Stimulated activated naive CD8-positive, alpha-beta T cell treated with anti-CD3 and anti-CD28 coated beads, Interleukin-15, Interleukin-2, amounts not matched to agents 100 U/mL and 50 U/mL, for 24 hours (primary cell): ENCODE data around the gene PLCL1.

Experiments used
- ATAC-seq: fragments of 150-1000 bp; cut with Tn5 transposase; one replicate; pipeline ENCODE4 v1.10.0; 2021
- DNase-seq: peaks from one replicate; pipeline ENCODE4 v3.0.0; 2021

Gene PLCL1

GRCh38 chr2:197954328-197954727, 149.9 kb downstream of the PLCL1 start:
- ATAC-seq (peak; percentile 38), DNase-seq (no peak)

GRCh38 chr2:197958592-197959150, 154.3 kb downstream of the PLCL1 start:
- no peak for DNase-seq
- no peak for ATAC-seq

GRCh38 chr2:197959383-197959782, 155.0 kb downstream of the PLCL1 start:
- no peak for ATAC-seq

GRCh38 chr2:197960786-197961185, 156.4 kb downstream of the PLCL1 start:
- no peak for DNase-seq
- ATAC-seq, result no peak

More at GRCh38 chr2:197959383-197959782, 155.0 kb downstream of the PLCL1 start:
- DNase-seq, result no peak

- DNase-seq (no peak), ATAC-seq (no peak)
These were observed 160.3 kb downstream of the PLCL1 start for GRCh38 chr2:197964720-197965119.

GRCh38 chr2:197965756-197966155, 161.4 kb downstream of the PLCL1 start:
- peak; percentile 40 for ATAC-seq
- no peak for DNase-seq

- ATAC-seq (peak; percentile 61), DNase-seq (no peak)
These were observed 165.0 kb downstream of the PLCL1 start for GRCh38 chr2:197969391-197969893.

GRCh38 chr2:197972061-197972460, 167.7 kb downstream of the PLCL1 start:
- ATAC-seq, result no peak
- DNase-seq, result no peak

GRCh38 chr2:197972587-197972986, 168.2 kb downstream of the PLCL1 start:
- no peak for ATAC-seq

GRCh38 chr2:197973772-197974171, 169.4 kb downstream of the PLCL1 start:
- DNase-seq (no peak), ATAC-seq (no peak)

More at GRCh38 chr2:197972587-197972986, 168.2 kb downstream of the PLCL1 start:
- no peak for DNase-seq

- ATAC-seq (no peak), DNase-seq (no peak)
These were observed 171.6 kb downstream of the PLCL1 start for GRCh38 chr2:197975931-197976519.

GRCh38 chr2:197978971-197979370, 174.6 kb downstream of the PLCL1 start:
- no peak for ATAC-seq

GRCh38 chr2:197982565-197982964, 178.2 kb downstream of the PLCL1 start:
- ATAC-seq (no peak), DNase-seq (no peak)

More at GRCh38 chr2:197978971-197979370, 174.6 kb downstream of the PLCL1 start:
- DNase-seq, result no peak

- ATAC-seq, result no peak
- no peak for DNase-seq
These were observed 180.7 kb downstream of the PLCL1 start for GRCh38 chr2:197985029-197985638.

- DNase-seq (no peak), ATAC-seq (no peak)
These were observed 182.6 kb downstream of the PLCL1 start for GRCh38 chr2:197986977-197987376.

- DNase-seq, result no peak
- ATAC-seq, result no peak
These were observed 186.0 kb downstream of the PLCL1 start for GRCh38 chr2:197990356-197990755.

- no peak for DNase-seq
- no peak for ATAC-seq
These were observed 188.2 kb downstream of the PLCL1 start for GRCh38 chr2:197992482-197993133.

GRCh38 chr2:197993363-197993762, 189.0 kb downstream of the PLCL1 start:
- DNase-seq, result no peak
- ATAC-seq, result peak; percentile 55

GRCh38 chr2:197993830-197994229, 189.4 kb downstream of the PLCL1 start:
- DNase-seq, result peak; percentile 15
- ATAC-seq, result peak; percentile 84

- DNase-seq (no peak), ATAC-seq (no peak)
These were observed 190.4 kb downstream of the PLCL1 start for GRCh38 chr2:197994751-197995150.

- ATAC-seq, result no peak
- DNase-seq, result no peak
These were observed 192.2 kb downstream of the PLCL1 start for GRCh38 chr2:197996583-197996982.

- ATAC-seq (no peak), DNase-seq (no peak)
These were observed 192.7 kb downstream of the PLCL1 start for GRCh38 chr2:197997083-197997541.

- DNase-seq (no peak), ATAC-seq (peak; percentile 30)
These were observed 194.3 kb downstream of the PLCL1 start for GRCh38 chr2:197998702-197999101.
